ENCODE measurements around the gene LRRC4C. TPM values are rescaled to one million over a fixed set of nuclear protein-coding genes. Genes with fewer than 3 reads are reported as not detected.

LRRC4C gene
- total RNA-seq, 6 experiments from 2014 or later: 0.25 to 0.43 (median 0.27) TPM

- no peak for ATAC-seq
- 50% methylated on average over 7 of the region's 7 CpGs for WGBS (ENCODE audit: insufficient coverage, low coverage, low lambda C conversion rate, missing lambda C conversion rate)
Measured at GRCh38 chr11:40080434-40080833, 1379.0 kb downstream of the LRRC4C start.

More at GRCh38 chr11:40080434-40080833, 1379.0 kb downstream of the LRRC4C start:
- Histone ChIP-seq H3K4me1 (no peaks in the 10 kb centered on the region), H3K27me3 (no peaks in the 10 kb centered on the region), H3K36me3 (no peaks in the 10 kb centered on the region), H3K27ac (no peak overlapping the region), H3K4me3 (no peak overlapping the region), H3K9me3 (no peaks in the 10 kb centered on the region)
- intact Hi-C loops (cut with DNase I): no loop called here
- TF ChIP-seq CTCF (IDR thresholded peaks at IDR 0.05): no peak
- TF ChIP-seq POLR2A (IDR thresholded peaks at IDR 0.05): no peak
- no peak for DNase-seq

Small RNA genes within 50 kb of the gene (small RNA-seq; reads per million reads assigned to genes)
- gene RF00019 (0 reads per million in 2 experiments), gene RNU6-365P (0 reads per million in 2 experiments)
